GM21526 (cell line): ENCODE results near the gene LMBR1.
"Not testable (repeated sequence)": the region's sequence is repeated elsewhere in the genome, so short reads cannot be mapped to it uniquely, and the experiment has no call there.

Experiments used
- ATAC-seq: cut with Tn5 transposase; IDR thresholded peaks from one replicate; pipeline ENCODE4 v1.9.1; 2021; ENCODE audit warnings: moderate library complexity; ENCODE audit not compliant: unreplicated experiment, low FRiP score

Gene LMBR1

DNA sequence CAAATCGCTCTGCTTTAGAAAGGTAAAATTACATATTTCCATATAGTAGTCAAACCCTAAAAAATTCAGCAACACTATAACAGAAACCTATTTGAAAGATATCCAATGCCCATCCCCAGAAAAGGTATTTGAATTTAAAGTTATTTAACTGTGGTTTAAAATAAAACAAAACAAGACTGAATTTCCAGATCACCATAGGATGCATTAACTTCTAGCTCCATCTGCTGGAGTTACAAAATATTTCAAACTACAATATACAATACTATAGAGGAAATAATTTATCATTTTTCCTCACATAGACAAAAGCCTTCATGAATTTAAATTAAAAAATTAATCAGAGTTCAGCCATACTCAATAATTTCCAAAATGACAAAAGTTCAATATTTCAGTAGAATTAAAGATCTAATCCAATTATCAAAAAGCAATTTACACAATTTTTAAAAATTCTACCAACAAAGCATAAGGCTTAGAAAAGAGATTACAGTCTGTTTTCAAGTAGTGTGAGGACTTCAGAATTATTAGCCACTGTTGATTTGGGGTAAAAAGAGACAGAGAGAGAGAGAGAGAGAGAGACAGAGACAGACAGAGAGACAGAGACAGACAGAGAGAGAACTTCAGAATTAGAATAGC lies 75.9 kb downstream of the LMBR1 start:
- ATAC-seq, result no peak

- ATAC-seq, result no peak
These were observed 81.3 kb downstream of the LMBR1 start for GRCh38 chr7:156811706-156812105.

DNA sequence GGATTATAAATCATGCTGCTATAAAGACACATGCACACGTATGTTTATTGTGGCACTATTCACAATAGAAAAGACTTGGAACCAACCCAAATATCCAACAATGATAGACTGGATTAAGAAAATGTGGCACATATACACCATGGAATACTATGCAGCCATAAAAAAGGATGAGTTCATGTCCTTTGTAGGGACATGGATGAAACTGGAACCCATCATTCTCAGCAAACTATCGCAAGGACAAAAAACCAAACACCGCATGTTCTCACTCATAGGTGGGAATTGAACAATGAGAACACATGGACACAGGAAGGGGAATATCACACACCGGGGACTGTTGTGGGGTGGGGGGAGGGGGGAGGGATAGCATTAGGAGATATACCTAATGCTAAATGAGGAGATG lies 89.3 kb downstream of the LMBR1 start:
- ATAC-seq, result not testable (repeated sequence)

- ATAC-seq, result no peak
These were observed 90.8 kb downstream of the LMBR1 start for GRCh38 chr7:156802214-156802613.

GRCh38 chr7:156795415-156795814 lies 97.6 kb downstream of the LMBR1 start:
- ATAC-seq, result no peak

- no peak for ATAC-seq
These were observed 99.6 kb downstream of the LMBR1 start for GRCh38 chr7:156793334-156793733.

GRCh38 chr7:156792611-156793010 lies 100.4 kb downstream of the LMBR1 start:
- ATAC-seq, result no peak

- ATAC-seq, result no peak
These were observed 101.7 kb downstream of the LMBR1 start for GRCh38 chr7:156791241-156791640.

DNA sequence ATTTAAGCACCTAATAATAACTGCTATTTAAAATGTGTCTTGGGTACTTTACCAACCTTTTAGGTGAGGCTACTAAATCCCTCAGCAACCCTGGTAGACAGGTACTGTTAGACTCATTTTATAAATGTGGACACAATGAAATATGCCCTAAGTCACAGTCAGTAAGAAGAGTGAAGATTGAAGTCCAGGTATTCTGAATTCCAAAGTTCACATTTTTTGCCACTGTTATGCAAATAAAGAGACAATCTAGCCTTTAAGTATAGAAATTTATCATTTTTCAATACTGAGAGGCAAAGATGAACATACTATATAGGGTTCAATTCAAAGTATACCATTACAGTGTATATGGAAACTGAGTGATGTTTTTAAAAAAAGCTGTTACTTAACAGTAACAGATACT lies 102.7 kb downstream of the LMBR1 start:
- no peak for ATAC-seq

GRCh38 chr7:156785998-156786543 lies 106.9 kb downstream of the LMBR1 start:
- ATAC-seq, result no peak

DNA sequence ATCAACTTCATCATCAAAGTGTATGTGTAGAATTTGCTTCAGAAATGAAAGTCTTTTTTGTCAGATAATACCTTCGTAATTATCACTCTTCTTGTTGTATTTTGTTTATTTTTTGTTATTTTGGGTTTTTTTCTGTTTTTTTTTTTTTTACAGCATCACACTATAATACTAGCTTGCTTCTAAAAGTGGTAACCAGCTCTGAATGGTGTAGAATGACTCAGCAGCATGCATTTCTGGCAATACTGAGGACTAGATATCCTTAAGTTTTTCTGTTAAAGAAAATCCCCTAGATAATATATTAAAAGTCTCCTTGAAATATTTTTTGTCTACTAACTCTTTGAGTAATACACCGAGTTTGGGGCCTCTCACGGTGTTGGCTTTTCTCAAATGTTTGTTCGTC lies 109.1 kb downstream of the LMBR1 start:
- no peak for ATAC-seq

DNA sequence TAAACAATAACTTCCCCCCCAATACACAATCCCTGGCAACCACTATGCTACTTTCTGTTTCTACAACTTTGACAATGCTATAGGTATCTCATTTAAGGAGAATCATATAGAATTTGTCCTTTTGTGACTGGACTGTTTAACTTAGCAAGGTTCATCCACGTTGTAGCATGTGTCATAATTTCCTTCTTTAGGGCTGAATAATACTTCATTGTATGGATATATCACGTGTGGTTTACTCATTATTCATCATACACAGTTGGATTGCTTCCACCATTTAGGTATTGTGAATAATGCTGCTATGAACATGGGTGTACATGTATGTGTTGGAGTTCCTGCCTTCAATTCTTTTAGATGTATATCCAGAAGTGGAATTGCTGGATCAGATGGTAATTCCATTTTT lies 111.0 kb downstream of the LMBR1 start:
- no peak for ATAC-seq

- ATAC-seq, result peak; percentile 83
These were observed 112.1 kb downstream of the LMBR1 start for GRCh38 chr7:156780724-156781455.

- no peak for ATAC-seq
These were observed 114.3 kb downstream of the LMBR1 start for GRCh38 chr7:156778668-156779067.

- ATAC-seq, result no peak
These were observed 114.8 kb downstream of the LMBR1 start for GRCh38 chr7:156778201-156778600.

DNA sequence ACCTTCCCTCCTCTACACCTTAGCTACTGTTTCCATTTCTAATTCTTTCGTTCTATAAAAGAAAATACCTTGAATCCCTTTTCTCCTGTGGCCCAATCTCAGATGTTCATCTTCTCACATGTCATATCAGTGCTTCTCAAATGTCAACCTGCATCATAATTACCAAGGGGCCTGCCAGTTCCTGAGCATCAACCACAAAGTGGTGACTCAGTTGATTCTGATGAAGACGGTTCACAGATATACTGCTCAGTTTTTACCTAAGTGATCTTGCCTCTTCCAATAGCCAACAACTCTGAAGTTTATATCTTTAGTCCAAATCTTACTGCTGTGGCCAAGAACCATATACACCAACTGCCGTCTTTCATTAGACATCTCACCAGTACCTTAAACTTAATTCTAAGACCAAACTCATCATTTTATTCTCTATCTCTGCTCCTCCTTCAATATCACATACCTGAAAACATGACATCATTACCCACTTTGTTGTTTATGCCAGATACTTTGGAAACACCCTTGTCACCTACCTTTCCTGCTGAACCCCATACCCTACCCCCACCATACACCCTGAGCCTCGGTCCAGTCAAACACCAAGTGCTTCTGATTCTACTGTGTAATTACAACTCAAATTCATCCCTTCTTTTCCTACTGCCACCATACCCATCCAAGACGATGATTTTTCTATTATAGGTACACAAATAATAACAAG lies 115.5 kb downstream of the LMBR1 start:
- ATAC-seq, result no peak

- no peak for ATAC-seq
These were observed 116.5 kb downstream of the LMBR1 start for GRCh38 chr7:156776527-156776926.

- no peak for ATAC-seq
These were observed 119.0 kb downstream of the LMBR1 start for GRCh38 chr7:156773966-156774365.

GRCh38 chr7:156772725-156773124 lies 120.3 kb downstream of the LMBR1 start:
- ATAC-seq, result no peak

DNA sequence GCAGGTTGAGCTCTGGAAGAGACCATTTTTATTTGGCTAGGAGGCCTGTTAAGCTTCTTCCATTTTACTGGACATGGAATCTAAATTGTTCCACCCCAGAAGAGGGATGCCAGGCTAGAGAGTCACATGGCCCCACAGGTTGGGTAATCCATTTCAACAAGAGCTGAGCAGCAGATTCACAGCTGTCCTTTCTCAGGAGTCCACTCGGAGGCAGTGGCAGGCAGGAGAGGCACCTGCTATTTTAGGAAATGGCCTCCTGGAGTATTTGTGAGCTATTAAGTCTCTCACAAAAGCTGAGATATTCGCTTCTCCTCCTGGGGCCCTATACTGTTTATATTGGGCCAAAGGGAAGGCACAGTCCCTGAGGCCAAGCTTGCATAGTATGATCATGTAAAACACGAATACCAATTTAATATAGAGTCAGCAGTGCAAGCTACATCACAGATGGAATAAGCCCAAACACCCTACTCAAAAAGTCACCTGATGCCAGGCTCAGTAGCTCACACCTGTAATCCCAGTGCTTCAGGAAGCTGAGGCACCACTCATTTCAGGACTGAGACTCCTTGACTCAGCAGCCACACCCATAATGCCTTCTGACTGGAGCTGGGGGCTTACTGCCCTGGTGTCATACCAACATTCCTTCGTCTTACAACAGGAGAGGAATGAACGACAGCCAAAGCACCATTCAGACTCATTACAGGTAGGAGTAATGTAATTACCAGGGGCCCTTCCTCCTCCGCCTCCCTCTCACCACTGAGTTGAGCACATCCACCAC lies 124.1 kb downstream of the LMBR1 start:
- ATAC-seq, result no peak

DNA sequence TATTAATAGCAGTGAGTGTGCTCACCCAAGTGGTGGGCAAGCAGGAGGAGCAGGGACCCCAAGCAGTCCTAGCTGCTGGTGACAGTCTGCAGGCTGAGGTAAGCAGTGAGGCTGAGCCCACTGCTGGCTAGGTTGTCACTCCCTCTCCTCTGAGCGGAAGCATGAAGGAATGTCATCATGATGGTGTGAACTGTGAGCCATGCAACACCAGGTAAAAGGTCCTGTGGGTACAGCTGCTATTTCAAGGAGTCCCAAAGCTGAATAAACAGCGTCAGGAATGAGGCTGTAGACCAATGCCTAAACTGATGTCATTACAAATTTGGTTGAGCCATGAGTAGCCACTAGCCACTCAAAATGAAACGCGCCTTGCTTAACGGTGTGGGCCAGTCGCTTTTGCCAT lies 126.3 kb downstream of the LMBR1 start:
- no peak for ATAC-seq
